ENCODE measurements around the gene HLA-DRA.

DNA sequence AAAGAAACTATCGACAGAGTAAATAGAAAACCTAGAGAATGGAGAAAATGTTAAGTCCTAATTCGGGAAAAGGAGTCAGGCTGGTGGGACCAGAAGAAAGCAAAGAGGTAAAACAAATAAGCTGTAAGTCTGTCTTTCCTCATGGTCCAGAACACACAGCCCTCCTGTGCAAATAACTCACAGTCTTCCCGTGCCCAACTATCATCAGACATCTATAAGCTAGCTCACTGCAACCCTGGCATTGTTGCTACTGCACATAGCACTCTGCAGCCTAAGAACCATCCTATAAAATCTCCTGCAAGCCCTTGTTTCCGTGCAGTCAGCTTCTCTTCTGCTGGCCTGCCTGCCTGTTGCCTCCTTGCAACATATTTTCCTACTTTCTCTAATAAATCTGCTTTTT is 17.4 kb downstream of the HLA-DRA start:
- TF ChIP-seq, protein P1, sequence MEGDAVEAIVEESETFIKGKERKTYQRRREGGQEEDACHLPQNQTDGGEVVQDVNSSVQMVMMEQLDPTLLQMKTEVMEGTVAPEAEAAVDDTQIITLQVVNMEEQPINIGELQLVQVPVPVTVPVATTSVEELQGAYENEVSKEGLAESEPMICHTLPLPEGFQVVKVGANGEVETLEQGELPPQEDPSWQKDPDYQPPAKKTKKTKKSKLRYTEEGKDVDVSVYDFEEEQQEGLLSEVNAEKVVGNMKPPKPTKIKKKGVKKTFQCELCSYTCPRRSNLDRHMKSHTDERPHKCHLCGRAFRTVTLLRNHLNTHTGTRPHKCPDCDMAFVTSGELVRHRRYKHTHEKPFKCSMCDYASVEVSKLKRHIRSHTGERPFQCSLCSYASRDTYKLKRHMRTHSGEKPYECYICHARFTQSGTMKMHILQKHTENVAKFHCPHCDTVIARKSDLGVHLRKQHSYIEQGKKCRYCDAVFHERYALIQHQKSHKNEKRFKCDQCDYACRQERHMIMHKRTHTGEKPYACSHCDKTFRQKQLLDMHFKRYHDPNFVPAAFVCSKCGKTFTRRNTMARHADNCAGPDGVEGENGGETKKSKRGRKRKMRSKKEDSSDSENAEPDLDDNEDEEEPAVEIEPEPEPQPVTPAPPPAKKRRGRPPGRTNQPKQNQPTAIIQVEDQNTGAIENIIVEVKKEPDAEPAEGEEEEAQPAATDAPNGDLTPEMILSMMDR (IDR thresholded peaks at IDR 0.05; ENCODE audit: low read length) = no peak
- no peak for TF ChIP-seq EZH2 (optimal IDR thresholded peaks at IDR 0.05; ENCODE audit: low read depth, low read length)
- no peak for TF ChIP-seq EZH2phosphoT487 (IDR thresholded peaks at IDR 0.05; ENCODE audit: low read length)
